Transverse colon (tissue), 4 donors: ENCODE data around the gene ATF7IP2. TPM values are rescaled to one million over a fixed set of nuclear protein-coding genes. Genes with fewer than 3 reads are reported as not detected.

Source experiments
- DNase-seq: peaks from one replicate; pipeline ENCODE4 v3.0.0-alpha.2; 2019
- H3K27ac ChIP-seq, 4 donors: fragments of 200-600 bp; sonication (generic); 2 replicates each; pipeline ENCODE4 v1.5.1; 2016 to 2018; ENCODE audit warnings: inconsistent platforms in 4 of 4
- H3K27me3 ChIP-seq: fragments of 200-600 bp; sonication (generic); 2 replicates; pipeline ENCODE4 v1.5.1; 2017; ENCODE audit warnings: inconsistent platforms
- H3K36me3 ChIP-seq, 4 donors: fragments of 200-600 bp; sonication (generic); 2 replicates each; pipeline ENCODE4 v1.5.1; 2017 to 2019; ENCODE audit warnings: inconsistent platforms in 4 of 4
- H3K4me1 ChIP-seq, 4 donors: fragments of 200-600 bp; sonication (generic); 2 replicates each; pipeline ENCODE4 v1.5.1; 2017 to 2020; ENCODE audit warnings: inconsistent platforms in 4 of 4
- H3K4me3 ChIP-seq, 4 donors: fragments of 200-600 bp; sonication (generic); 1 replicate in 1 of 4; 2 replicates in 3 of 4; pipeline versions ENCODE4 v1.5.1 to v1.6.1; 2017 to 2019; ENCODE audit warnings: inconsistent platforms in 4 of 4
- H3K9me3 ChIP-seq, 2 donors: fragments of 200-600 bp; sonication (generic); 2 replicates each; pipeline ENCODE4 v1.5.1; 2017 to 2019; ENCODE audit warnings: inconsistent platforms in 2 of 2
- CTCF ChIP-seq, 5 experiments: fragments of 200-600 bp in 3 of 5; fragments of 450-650 bp in 2 of 5; sonication (generic) in 3 of 5; IDR thresholded peaks; 1 replicate in 2 of 5; 2 replicates in 3 of 5; pipeline ENCODE4 v1.5.1; 2016 to 2017; ENCODE audit warnings: antibody characterized with exemption in 5 of 5, inconsistent platforms in 3 of 5, mild to moderate bottlenecking in 2 of 5, moderate library complexity in 1 of 5
- EP300 ChIP-seq: sonication (generic); formaldehyde crosslinking; IDR thresholded peaks from one replicate; pipeline ENCODE4 v1.6.1; 2017; ENCODE audit warnings: antibody characterized with exemption, low read depth
- POLR2A ChIP-seq: fragments of 450-650 bp; IDR thresholded peaks from one replicate; pipeline ENCODE4 v1.6.1; 2016; ENCODE audit warnings: antibody characterized with exemption, mild to moderate bottlenecking, moderate library complexity
- POLR2AphosphoS5 ChIP-seq, 3 donors: sonication (generic); formaldehyde crosslinking; IDR thresholded peaks; one replicate each; pipeline ENCODE4 v1.6.1; 2016; ENCODE audit warnings: antibody characterized with exemption in 3 of 3
- in situ Hi-C, 4 donors: fragments of 200-750 bp; cut with MboI; loops; one replicate each; pipeline versions ENCODE4 v1.15.0 to v1.15.1; 2017; ENCODE audit warnings: low sequenced_read_pairs in 3 of 4, low pct_ligation_motif_present in 1 of 4, low pct_unique_long_range_greater_than_20kb in 1 of 4
- intact Hi-C: fragments of 100-400 bp; cut with DNase I; formaldehyde crosslinking; loops from one replicate; pipeline ENCODE4 v1.15.1; 2023; ENCODE audit warnings: low total_unique reads
- small RNA-seq, 4 donors: library from RNA; depleted of rRNA; stranded (forward); fragments of <200 nt; gene quantifications; one replicate each; pipeline ENCODE3, GENCODE V24; 2016
- total RNA-seq, 4 donors: library from RNA; depleted of rRNA; stranded (reverse); fragments of >200 nt; gene quantifications; one replicate each; pipeline ENCODE4 v1.1.0, GENCODE V29; 2016

Gene ATF7IP2
- total RNA-seq, 4 donors from 2014 or later = 1.5 to 22.9 (median 10.8) TPM

GRCh38 chr16:10531582-10531981 is 145.7 kb downstream of the ATF7IP2 start:
- TF ChIP-seq CTCF (IDR thresholded peaks at IDR 0.05) = no peak
- TF ChIP-seq EP300 = no peak
- no peak for TF ChIP-seq POLR2AphosphoS5 (IDR thresholded peaks at IDR 0.05)
- no peak for TF ChIP-seq POLR2A
- in situ Hi-C loops = loop anchor here in 1 of 4 donors (25.0 kb wide), 1 partner anchor 381 kb away; no protein-coding TSS in a partner anchor
- H3K27me3 ChIP-seq = no peaks in the 10 kb centered on the region
- DNase-seq = no peak
- H3K9me3 ChIP-seq = no peaks in the 10 kb centered on the region
- H3K4me1 ChIP-seq = no peaks in the 10 kb centered on the region
- peaks cover 0 to 8% (median 2%) of the 10 kb centered on the region in 4 donors for H3K36me3 ChIP-seq
- H3K4me3 ChIP-seq = no peak overlapping the region
- no peak overlapping the region for H3K27ac ChIP-seq
- intact Hi-C loops = no loop called here

Small RNAs within 50 kb of the gene (small RNA-seq; reads per million reads assigned to genes)
- gene RNU6-633P = 0 reads per million in 4 donors

Other genes starting within 250 kb of the ATF7IP2 start
- under 1 TPM; 0.14 to 0.37 (median 0.18) TPM for gene GRIN2A, start 203.6 kb upstream of the ATF7IP2 start, total RNA-seq
- 10 to 100 TPM; 22.1 to 51.0 (median 40.2) TPM for gene EMP2, start 194.5 kb downstream of the ATF7IP2 start, total RNA-seq